ENCODE data around the gene GTF2F2.

- no peak for TF ChIP-seq CTCF (IDR thresholded peaks at IDR 0.05)
- TF ChIP-seq EP300 (IDR thresholded peaks at IDR 0.05) = no peak
Observed at GRCh38 chr13:45084515-45084914, 35.8 kb upstream of the GTF2F2 start.

All from ovary (tissue), 3 donors.